ENCODE results near the gene BICD1. TPM values are rescaled to one million over a fixed set of nuclear protein-coding genes. Genes with fewer than 3 reads are reported as not detected.
A peak's percentile ranks its signal among the peaks of the same experiment; 100 is the strongest.

The BICD1 gene
- total and polyA plus RNA-seq, 4 donors, result 6.1 to 22.9 (median 12.8) TPM

DNA sequence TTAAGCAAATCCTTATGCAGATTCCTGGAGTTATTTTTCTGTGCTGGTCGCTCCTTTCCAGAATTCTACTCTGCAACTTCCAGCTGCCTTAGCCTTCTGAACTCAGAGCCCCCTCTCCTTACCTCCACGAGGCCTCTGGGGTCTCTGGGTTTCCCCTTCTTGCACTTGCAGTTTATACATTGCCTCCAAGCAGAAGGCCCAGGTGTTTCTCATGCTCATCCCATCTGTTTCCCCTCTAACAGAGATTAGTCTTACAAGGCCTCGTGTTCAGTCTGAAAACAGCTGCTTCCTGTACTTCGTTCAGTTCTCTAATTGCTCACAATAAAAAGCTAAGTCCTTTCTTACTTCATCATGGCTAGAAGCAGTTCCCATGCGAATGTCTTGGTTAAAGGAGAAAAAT is 158.3 kb downstream of the BICD1 start:
- DNase-seq, result peak in 2 of 3 donors; percentile 24 to 63
- no peaks in the 10 kb centered on the region for H3K9me3 ChIP-seq (ENCODE audit: control insufficient read depth in 4 of 4, insufficient read depth in 3 of 4, low read length in 3 of 4)
- H3K4me3 ChIP-seq, result no peak overlapping the region
- no peaks in the 10 kb centered on the region for H3K36me3 ChIP-seq (ENCODE audit: control insufficient read depth in 4 of 4, insufficient read depth in 4 of 4, low read length in 4 of 4)
- TF ChIP-seq, protein P1, sequence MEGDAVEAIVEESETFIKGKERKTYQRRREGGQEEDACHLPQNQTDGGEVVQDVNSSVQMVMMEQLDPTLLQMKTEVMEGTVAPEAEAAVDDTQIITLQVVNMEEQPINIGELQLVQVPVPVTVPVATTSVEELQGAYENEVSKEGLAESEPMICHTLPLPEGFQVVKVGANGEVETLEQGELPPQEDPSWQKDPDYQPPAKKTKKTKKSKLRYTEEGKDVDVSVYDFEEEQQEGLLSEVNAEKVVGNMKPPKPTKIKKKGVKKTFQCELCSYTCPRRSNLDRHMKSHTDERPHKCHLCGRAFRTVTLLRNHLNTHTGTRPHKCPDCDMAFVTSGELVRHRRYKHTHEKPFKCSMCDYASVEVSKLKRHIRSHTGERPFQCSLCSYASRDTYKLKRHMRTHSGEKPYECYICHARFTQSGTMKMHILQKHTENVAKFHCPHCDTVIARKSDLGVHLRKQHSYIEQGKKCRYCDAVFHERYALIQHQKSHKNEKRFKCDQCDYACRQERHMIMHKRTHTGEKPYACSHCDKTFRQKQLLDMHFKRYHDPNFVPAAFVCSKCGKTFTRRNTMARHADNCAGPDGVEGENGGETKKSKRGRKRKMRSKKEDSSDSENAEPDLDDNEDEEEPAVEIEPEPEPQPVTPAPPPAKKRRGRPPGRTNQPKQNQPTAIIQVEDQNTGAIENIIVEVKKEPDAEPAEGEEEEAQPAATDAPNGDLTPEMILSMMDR (IDR thresholded peaks at IDR 0.05; ENCODE audit: control extremely low read depth, extremely low read depth), result no peak
- H3K9ac ChIP-seq (ENCODE audit: insufficient read depth in 1 of 2, low read length in 2 of 2), result no peak overlapping the region
- no peak for ATAC-seq (ENCODE audit: insufficient read depth, low FRiP score)
- H3K4me1 ChIP-seq (ENCODE audit: control insufficient read depth in 5 of 5, insufficient read depth in 5 of 5, low read length in 5 of 5), result no peaks in the 10 kb centered on the region
- H3K27ac ChIP-seq (ENCODE audit: low read depth in 1 of 2, low read length in 1 of 2), result peak overlapping the region in 1 of 2 donors; percentile 27
- no peaks in the 10 kb centered on the region for H3K27me3 ChIP-seq (ENCODE audit: control insufficient read depth in 3 of 3, insufficient read depth in 3 of 3, low read length in 2 of 3)
- 17 to 50% methylated on average over 5 of the region's 5 CpGs for whole genome bisulfite sequencing, 2 donors

DNA sequence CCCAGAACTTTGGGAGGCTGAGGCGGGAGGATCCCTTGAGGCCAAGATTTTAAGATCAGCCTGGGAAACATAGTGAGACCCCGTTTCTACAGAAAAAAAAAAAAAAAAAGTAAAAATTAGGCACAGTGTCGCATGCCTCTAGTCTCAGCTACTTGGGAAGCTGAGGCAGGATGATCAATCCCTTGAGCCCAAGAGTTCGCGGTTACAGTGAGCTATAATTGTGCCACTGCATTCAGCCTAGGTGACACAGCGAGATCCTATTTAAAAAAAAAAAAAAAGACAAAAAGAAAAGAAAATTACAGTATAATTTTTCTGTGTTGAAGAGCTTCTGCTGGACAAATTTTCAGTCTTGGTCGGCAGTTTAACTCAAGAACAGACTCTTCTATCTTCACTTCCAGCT is 158.8 kb downstream of the BICD1 start:
- DNase-seq (no peak), ATAC-seq (ENCODE audit: insufficient read depth, low FRiP score) (no peak)
- Histone ChIP-seq H3K27ac (ENCODE audit: low read depth in 1 of 2, low read length in 1 of 2) (no peak overlapping the region), H3K9ac (ENCODE audit: insufficient read depth in 1 of 2, low read length in 2 of 2) (no peak overlapping the region), H3K36me3 (ENCODE audit: control insufficient read depth in 4 of 4, insufficient read depth in 4 of 4, low read length in 4 of 4) (no peaks in the 10 kb centered on the region), H3K27me3 (ENCODE audit: control insufficient read depth in 3 of 3, insufficient read depth in 3 of 3, low read length in 2 of 3) (no peaks in the 10 kb centered on the region), H3K4me3 (no peak overlapping the region), H3K9me3 (ENCODE audit: control insufficient read depth in 4 of 4, insufficient read depth in 3 of 4, low read length in 3 of 4) (no peaks in the 10 kb centered on the region), H3K4me1 (ENCODE audit: control insufficient read depth in 5 of 5, insufficient read depth in 5 of 5, low read length in 5 of 5) (no peaks in the 10 kb centered on the region)
- TF ChIP-seq, protein P1 (IDR thresholded peaks at IDR 0.05; ENCODE audit: control extremely low read depth, extremely low read depth), result no peak
- WGBS, 2 donors, result 65 to 88% methylated on average over 7 of the region's 7 CpGs

DNA sequence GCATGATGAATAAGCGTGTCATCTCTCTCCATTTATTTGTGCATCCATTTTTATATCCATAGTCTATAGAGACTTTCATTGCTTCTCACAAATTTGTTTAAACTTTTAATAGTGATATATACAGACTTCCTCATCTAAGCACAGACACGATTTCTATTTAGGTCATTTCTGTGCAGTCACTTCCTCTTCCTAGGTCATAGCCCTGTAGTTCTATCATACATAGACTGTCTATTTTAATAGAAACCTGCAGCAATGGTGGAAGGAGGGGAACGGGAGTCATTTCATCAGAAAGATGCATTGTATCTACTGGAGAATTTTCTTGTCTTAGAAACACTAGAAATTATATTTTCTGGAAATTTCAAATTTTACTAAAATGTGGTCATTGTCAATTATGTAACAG is 159.3 kb downstream of the BICD1 start:
- Histone ChIP-seq H3K4me3 (no peak overlapping the region), H3K9ac (ENCODE audit: insufficient read depth in 1 of 2, low read length in 2 of 2) (no peak overlapping the region), H3K36me3 (ENCODE audit: control insufficient read depth in 4 of 4, insufficient read depth in 4 of 4, low read length in 4 of 4) (no peaks in the 10 kb centered on the region), H3K9me3 (ENCODE audit: control insufficient read depth in 4 of 4, insufficient read depth in 3 of 4, low read length in 3 of 4) (no peaks in the 10 kb centered on the region), H3K27ac (ENCODE audit: low read depth in 1 of 2, low read length in 1 of 2) (no peak overlapping the region), H3K4me1 (ENCODE audit: control insufficient read depth in 5 of 5, insufficient read depth in 5 of 5, low read length in 5 of 5) (peaks cover 0 to 3% (median 0%) of the 10 kb centered on the region in 5 donors), H3K27me3 (ENCODE audit: control insufficient read depth in 3 of 3, insufficient read depth in 3 of 3, low read length in 2 of 3) (no peaks in the 10 kb centered on the region)
- no peak for DNase-seq
- TF ChIP-seq, protein P1 (IDR thresholded peaks at IDR 0.05; ENCODE audit: control extremely low read depth, extremely low read depth), result no peak
- no peak for ATAC-seq (ENCODE audit: insufficient read depth, low FRiP score)
- WGBS, 2 donors, result 52 to 69% methylated on average over 3 of the region's 3 CpGs

DNA sequence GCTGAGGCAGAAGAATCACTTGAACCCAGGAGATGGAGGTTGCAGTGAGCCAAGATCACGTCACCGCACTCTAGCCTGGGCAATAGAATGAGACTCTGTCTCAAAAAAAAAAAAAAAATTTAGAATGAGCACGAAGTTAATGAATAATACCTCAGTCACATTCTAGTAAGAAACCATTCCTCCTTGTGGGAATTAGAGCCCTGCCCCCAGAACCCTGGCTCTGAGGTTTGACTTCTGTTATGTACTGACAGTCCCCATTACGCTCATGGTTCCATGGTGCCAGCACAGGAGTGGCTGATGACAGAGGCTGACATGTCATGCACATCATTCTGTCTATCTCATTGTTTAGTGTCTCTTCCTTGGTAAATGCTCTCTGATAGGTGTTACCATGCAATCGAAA is 160.1 kb downstream of the BICD1 start:
- Histone ChIP-seq H3K9me3 (ENCODE audit: control insufficient read depth in 4 of 4, insufficient read depth in 3 of 4, low read length in 3 of 4) (no peaks in the 10 kb centered on the region), H3K27me3 (ENCODE audit: control insufficient read depth in 3 of 3, insufficient read depth in 3 of 3, low read length in 2 of 3) (no peaks in the 10 kb centered on the region), H3K4me1 (ENCODE audit: control insufficient read depth in 5 of 5, insufficient read depth in 5 of 5, low read length in 5 of 5) (peaks cover 0 to 6% (median 4%) of the 10 kb centered on the region in 5 donors), H3K27ac (ENCODE audit: low read depth in 1 of 2, low read length in 1 of 2) (no peak overlapping the region), H3K36me3 (ENCODE audit: control insufficient read depth in 4 of 4, insufficient read depth in 4 of 4, low read length in 4 of 4) (no peaks in the 10 kb centered on the region), H3K9ac (ENCODE audit: insufficient read depth in 1 of 2, low read length in 2 of 2) (no peak overlapping the region), H3K4me3 (no peak overlapping the region)
- no peak for DNase-seq
- 93% methylated on average over 5 of the region's 5 CpGs for WGBS, 2 donors
- ATAC-seq (ENCODE audit: insufficient read depth, low FRiP score), result no peak
- TF ChIP-seq, protein P1 (IDR thresholded peaks at IDR 0.05; ENCODE audit: control extremely low read depth, extremely low read depth), result no peak

Measured in lung (tissue), 12 donors.